Erythroblast (primary cell): ENCODE data around the gene GDF11.
"Not testable (repeated sequence)": the region's sequence is repeated elsewhere in the genome, so short reads cannot be mapped to it uniquely, and the experiment has no call there.

Experiments
- DNase-seq, 2 experiments: peaks; one replicate each; lab custom pipeline; 2025; lab: John Stamatoyannopoulos, UW
- GATA1 ChIP-seq: IDR thresholded peaks from 2 replicates; pipeline ENCODE4 v1.6.1; 2011; ENCODE audit warnings: low read depth, mild to moderate bottlenecking, control low read depth, low read length, moderate library complexity
- POLR2A ChIP-seq: IDR thresholded peaks from 2 replicates; pipeline ENCODE4 v1.6.1; 2011; ENCODE audit warnings: mild to moderate bottlenecking, low read length

Gene GDF11

GRCh38 chr12:55748230-55748993, 5.5 kb downstream of the GDF11 start:
- DNase-seq = no peak
- TF ChIP-seq POLR2A (no peak), GATA1 (no peak)

- no peak for TF ChIP-seq GATA1
- no peak for TF ChIP-seq POLR2A
- DNase-seq = no peak
Measured at GRCh38 chr12:55755246-55755645, 12.3 kb downstream of the GDF11 start.

GRCh38 chr12:55757701-55758100, 14.8 kb downstream of the GDF11 start:
- TF ChIP-seq POLR2A (no peak), GATA1 (no peak)

GRCh38 chr12:55758575-55758974, 15.7 kb downstream of the GDF11 start:
- DNase-seq = not testable (repeated sequence)

More at GRCh38 chr12:55757701-55758100, 14.8 kb downstream of the GDF11 start:
- no peak for DNase-seq

GRCh38 chr12:55760663-55761062, 17.7 kb downstream of the GDF11 start:
- TF ChIP-seq POLR2A (no peak), GATA1 (no peak)
- DNase-seq = no peak

GRCh38 chr12:55762646-55763045, 19.7 kb downstream of the GDF11 start:
- no peak for DNase-seq
- no peak for TF ChIP-seq GATA1
- no peak for TF ChIP-seq POLR2A

GRCh38 chr12:55765736-55766290, 22.9 kb downstream of the GDF11 start:
- DNase-seq = no peak
- no peak for TF ChIP-seq POLR2A
- no peak for TF ChIP-seq GATA1

GRCh38 chr12:55767156-55767555, 24.2 kb downstream of the GDF11 start:
- no peak for DNase-seq
- TF ChIP-seq POLR2A = no peak
- no peak for TF ChIP-seq GATA1

- DNase-seq = no peak
- TF ChIP-seq GATA1 (no peak), POLR2A (no peak)
Measured at GRCh38 chr12:55771736-55772135, 28.8 kb downstream of the GDF11 start.

GRCh38 chr12:55777856-55778255, 34.9 kb downstream of the GDF11 start:
- TF ChIP-seq POLR2A (no peak), GATA1 (no peak)
- no peak for DNase-seq

- TF ChIP-seq POLR2A = no peak
- TF ChIP-seq GATA1 = no peak
- DNase-seq = no peak
Measured at GRCh38 chr12:55780685-55781084, 37.8 kb downstream of the GDF11 start.

GRCh38 chr12:55788546-55788945, 45.6 kb downstream of the GDF11 start:
- DNase-seq = no peak
- TF ChIP-seq POLR2A = no peak
- no peak for TF ChIP-seq GATA1

GRCh38 chr12:55789171-55789570, 46.2 kb downstream of the GDF11 start:
- DNase-seq = no peak

GRCh38 chr12:55789893-55790292, 47.0 kb downstream of the GDF11 start:
- no peak for DNase-seq
- TF ChIP-seq POLR2A = no peak
- TF ChIP-seq GATA1 = no peak

More at GRCh38 chr12:55789171-55789570, 46.2 kb downstream of the GDF11 start:
- TF ChIP-seq GATA1 = no peak
- no peak for TF ChIP-seq POLR2A

- no peak for DNase-seq
- no peak for TF ChIP-seq GATA1
- no peak for TF ChIP-seq POLR2A
Measured at GRCh38 chr12:55795950-55796349, 53.0 kb downstream of the GDF11 start.
